ENCODE results near the gene CRYBB1.

DNA sequence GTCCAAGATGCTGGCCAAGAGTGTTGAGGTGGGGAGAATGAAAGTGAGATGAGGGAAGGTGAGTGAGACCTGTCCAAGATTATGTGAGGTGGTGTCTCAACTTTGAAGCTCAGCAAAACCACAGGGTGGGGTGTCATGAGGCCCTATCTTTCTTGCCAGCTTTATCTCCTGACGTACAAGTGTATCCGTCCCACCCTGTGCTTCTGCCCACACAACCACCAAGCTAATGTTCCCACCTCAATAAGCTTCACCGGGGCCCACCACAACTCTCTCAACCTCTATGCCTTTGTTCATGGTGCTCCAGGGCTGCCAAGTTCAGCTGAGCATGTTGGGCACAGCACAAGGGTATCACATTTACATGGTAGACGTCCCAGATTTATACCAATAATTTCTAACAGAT is 20.8 kb downstream of the CRYBB1 start:
- TF ChIP-seq, protein P1, sequence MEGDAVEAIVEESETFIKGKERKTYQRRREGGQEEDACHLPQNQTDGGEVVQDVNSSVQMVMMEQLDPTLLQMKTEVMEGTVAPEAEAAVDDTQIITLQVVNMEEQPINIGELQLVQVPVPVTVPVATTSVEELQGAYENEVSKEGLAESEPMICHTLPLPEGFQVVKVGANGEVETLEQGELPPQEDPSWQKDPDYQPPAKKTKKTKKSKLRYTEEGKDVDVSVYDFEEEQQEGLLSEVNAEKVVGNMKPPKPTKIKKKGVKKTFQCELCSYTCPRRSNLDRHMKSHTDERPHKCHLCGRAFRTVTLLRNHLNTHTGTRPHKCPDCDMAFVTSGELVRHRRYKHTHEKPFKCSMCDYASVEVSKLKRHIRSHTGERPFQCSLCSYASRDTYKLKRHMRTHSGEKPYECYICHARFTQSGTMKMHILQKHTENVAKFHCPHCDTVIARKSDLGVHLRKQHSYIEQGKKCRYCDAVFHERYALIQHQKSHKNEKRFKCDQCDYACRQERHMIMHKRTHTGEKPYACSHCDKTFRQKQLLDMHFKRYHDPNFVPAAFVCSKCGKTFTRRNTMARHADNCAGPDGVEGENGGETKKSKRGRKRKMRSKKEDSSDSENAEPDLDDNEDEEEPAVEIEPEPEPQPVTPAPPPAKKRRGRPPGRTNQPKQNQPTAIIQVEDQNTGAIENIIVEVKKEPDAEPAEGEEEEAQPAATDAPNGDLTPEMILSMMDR (conservative IDR thresholded peaks at IDR 0.05; ENCODE audit: low read depth in 2 of 2): no peak
- TF ChIP-seq POLR2AphosphoS5 (IDR thresholded peaks at IDR 0.05; ENCODE audit: low read depth): no peak
- TF ChIP-seq EZH2phosphoT487 (IDR thresholded peaks at IDR 0.05; ENCODE audit: unreplicated experiment): no peak
- TF ChIP-seq CREB1 (CRISPR knock-in tag; IDR thresholded peaks at IDR 0.05; ENCODE audit: low read depth): no peak
- TF ChIP-seq EZH2 (IDR thresholded peaks at IDR 0.05; ENCODE audit: low read depth, unreplicated experiment): no peak
- TF ChIP-seq, protein P2, sequence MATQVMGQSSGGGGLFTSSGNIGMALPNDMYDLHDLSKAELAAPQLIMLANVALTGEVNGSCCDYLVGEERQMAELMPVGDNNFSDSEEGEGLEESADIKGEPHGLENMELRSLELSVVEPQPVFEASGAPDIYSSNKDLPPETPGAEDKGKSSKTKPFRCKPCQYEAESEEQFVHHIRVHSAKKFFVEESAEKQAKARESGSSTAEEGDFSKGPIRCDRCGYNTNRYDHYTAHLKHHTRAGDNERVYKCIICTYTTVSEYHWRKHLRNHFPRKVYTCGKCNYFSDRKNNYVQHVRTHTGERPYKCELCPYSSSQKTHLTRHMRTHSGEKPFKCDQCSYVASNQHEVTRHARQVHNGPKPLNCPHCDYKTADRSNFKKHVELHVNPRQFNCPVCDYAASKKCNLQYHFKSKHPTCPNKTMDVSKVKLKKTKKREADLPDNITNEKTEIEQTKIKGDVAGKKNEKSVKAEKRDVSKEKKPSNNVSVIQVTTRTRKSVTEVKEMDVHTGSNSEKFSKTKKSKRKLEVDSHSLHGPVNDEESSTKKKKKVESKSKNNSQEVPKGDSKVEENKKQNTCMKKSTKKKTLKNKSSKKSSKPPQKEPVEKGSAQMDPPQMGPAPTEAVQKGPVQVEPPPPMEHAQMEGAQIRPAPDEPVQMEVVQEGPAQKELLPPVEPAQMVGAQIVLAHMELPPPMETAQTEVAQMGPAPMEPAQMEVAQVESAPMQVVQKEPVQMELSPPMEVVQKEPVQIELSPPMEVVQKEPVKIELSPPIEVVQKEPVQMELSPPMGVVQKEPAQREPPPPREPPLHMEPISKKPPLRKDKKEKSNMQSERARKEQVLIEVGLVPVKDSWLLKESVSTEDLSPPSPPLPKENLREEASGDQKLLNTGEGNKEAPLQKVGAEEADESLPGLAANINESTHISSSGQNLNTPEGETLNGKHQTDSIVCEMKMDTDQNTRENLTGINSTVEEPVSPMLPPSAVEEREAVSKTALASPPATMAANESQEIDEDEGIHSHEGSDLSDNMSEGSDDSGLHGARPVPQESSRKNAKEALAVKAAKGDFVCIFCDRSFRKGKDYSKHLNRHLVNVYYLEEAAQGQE (IDR thresholded peaks at IDR 0.05; ENCODE audit: unreplicated experiment): no peak
- no peak for TF ChIP-seq ZNF114 (CRISPR knock-in tag; IDR thresholded peaks at IDR 0.05)
- TF ChIP-seq JUNB (IDR thresholded peaks at IDR 0.05; ENCODE audit: unreplicated experiment): no peak
- TF ChIP-seq, protein P3, sequence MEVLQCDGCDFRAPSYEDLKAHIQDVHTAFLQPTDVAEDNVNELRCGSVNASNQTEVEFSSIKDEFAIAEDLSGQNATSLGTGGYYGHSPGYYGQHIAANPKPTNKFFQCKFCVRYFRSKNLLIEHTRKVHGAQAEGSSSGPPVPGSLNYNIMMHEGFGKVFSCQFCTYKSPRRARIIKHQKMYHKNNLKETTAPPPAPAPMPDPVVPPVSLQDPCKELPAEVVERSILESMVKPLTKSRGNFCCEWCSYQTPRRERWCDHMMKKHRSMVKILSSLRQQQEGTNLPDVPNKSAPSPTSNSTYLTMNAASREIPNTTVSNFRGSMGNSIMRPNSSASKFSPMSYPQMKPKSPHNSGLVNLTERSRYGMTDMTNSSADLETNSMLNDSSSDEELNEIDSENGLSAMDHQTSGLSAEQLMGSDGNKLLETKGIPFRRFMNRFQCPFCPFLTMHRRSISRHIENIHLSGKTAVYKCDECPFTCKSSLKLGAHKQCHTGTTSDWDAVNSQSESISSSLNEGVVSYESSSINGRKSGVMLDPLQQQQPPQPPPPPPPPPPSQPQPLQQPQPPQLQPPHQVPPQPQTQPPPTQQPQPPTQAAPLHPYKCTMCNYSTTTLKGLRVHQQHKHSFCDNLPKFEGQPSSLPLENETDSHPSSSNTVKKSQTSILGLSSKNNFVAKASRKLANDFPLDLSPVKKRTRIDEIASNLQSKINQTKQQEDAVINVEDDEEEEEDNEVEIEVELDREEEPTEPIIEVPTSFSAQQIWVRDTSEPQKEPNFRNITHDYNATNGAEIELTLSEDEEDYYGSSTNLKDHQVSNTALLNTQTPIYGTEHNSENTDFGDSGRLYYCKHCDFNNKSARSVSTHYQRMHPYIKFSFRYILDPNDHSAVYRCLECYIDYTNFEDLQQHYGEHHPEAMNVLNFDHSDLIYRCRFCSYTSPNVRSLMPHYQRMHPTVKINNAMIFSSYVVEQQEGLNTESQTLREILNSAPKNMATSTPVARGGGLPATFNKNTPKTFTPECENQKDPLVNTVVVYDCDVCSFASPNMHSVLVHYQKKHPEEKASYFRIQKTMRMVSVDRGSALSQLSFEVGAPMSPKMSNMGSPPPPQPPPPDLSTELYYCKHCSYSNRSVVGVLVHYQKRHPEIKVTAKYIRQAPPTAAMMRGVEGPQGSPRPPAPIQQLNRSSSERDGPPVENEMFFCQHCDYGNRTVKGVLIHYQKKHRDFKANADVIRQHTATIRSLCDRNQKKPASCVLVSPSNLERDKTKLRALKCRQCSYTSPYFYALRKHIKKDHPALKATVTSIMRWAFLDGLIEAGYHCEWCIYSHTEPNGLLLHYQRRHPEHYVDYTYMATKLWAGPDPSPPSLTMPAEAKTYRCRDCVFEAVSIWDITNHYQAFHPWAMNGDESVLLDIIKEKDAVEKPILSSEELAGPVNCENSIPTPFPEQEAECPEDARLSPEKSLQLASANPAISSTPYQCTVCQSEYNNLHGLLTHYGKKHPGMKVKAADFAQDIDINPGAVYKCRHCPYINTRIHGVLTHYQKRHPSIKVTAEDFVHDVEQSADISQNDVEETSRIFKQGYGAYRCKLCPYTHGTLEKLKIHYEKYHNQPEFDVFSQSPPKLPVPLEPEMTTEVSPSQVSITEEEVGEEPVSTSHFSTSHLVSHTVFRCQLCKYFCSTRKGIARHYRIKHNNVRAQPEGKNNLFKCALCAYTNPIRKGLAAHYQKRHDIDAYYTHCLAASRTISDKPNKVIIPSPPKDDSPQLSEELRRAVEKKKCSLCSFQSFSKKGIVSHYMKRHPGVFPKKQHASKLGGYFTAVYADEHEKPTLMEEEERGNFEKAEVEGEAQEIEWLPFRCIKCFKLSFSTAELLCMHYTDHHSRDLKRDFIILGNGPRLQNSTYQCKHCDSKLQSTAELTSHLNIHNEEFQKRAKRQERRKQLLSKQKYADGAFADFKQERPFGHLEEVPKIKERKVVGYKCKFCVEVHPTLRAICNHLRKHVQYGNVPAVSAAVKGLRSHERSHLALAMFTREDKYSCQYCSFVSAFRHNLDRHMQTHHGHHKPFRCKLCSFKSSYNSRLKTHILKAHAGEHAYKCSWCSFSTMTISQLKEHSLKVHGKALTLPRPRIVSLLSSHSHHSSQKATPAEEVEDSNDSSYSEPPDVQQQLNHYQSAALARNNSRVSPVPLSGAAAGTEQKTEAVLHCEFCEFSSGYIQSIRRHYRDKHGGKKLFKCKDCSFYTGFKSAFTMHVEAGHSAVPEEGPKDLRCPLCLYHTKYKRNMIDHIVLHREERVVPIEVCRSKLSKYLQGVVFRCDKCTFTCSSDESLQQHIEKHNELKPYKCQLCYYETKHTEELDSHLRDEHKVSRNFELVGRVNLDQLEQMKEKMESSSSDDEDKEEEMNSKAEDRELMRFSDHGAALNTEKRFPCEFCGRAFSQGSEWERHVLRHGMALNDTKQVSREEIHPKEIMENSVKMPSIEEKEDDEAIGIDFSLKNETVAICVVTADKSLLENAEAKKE (CRISPR knock-in tag; IDR thresholded peaks at IDR 0.05): no peak
- no peak for TF ChIP-seq ZNF331 (CRISPR knock-in tag; IDR thresholded peaks at IDR 0.05; ENCODE audit: low read depth)
- TF ChIP-seq NANOG (IDR thresholded peaks at IDR 0.05; ENCODE audit: borderline replicate concordance): no peak
- TF ChIP-seq STAT1 (IDR thresholded peaks at IDR 0.05; ENCODE audit: unreplicated experiment): no peak
